ENCODE results near the gene PNPLA1.

GRCh38 chr6:36349240-36349639, 79.4 kb downstream of the PNPLA1 start:
- no peak for TF ChIP-seq CTCF (IDR thresholded peaks at IDR 0.05)
- no peak for TF ChIP-seq POLR2A (IDR thresholded peaks at IDR 0.05)
- no peak for TF ChIP-seq EP300 (IDR thresholded peaks at IDR 0.05)

All from stomach (tissue), 4 donors.